Smooth muscle cell (in vitro differentiated cells): ENCODE measurements around the gene CASKIN1. TPM values are rescaled to one million over a fixed set of nuclear protein-coding genes. Genes with fewer than 3 reads are reported as not detected.

ENCODE experiments used
- DNase-seq: peaks from one replicate; lab custom pipeline; 2025; ENCODE audit not compliant: unreplicated experiment; lab: John Stamatoyannopoulos, UW
- H2AFZ ChIP-seq: fragments of 200-600 bp; sonication (generic); 2 replicates; pipeline ENCODE4 v1.6.0; 2016; ENCODE audit warnings: antibody characterized with exemption, low read depth, mild to moderate bottlenecking
- H3F3A ChIP-seq: fragments of 200-600 bp; sonication (generic); 2 replicates; pipeline ENCODE4 v1.6.0; 2017; ENCODE audit warnings: antibody characterized with exemption, low read depth
- H3K27ac ChIP-seq: fragments of 200-600 bp; sonication (generic); 2 replicates; pipeline ENCODE4 v1.5.1; 2016; ENCODE audit warnings: low read depth, mild to moderate bottlenecking
- H3K27me3 ChIP-seq: fragments of 200-600 bp; sonication (generic); 2 replicates; pipeline ENCODE4 v1.6.1; 2016; ENCODE audit warnings: low read depth, mild to moderate bottlenecking
- H3K36me3 ChIP-seq: fragments of 200-600 bp; sonication (generic); 2 replicates; pipeline ENCODE4 v1.5.1; 2016; ENCODE audit warnings: low read depth
- H3K4me1 ChIP-seq: fragments of 200-600 bp; sonication (generic); 2 replicates; pipeline ENCODE4 v1.5.1; 2016; ENCODE audit warnings: low read depth
- H3K4me2 ChIP-seq: fragments of 200-600 bp; sonication (generic); 2 replicates; pipeline ENCODE4 v1.6.0; 2016; ENCODE audit warnings: mild to moderate bottlenecking
- H3K4me3 ChIP-seq: fragments of 200-600 bp; sonication (generic); 2 replicates; pipeline ENCODE4 v1.5.1; 2016; ENCODE audit warnings: mild to moderate bottlenecking
- H3K79me2 ChIP-seq: fragments of 200-600 bp; sonication (generic); 2 replicates; pipeline ENCODE4 v1.6.0; 2016; ENCODE audit warnings: low read depth, mild to moderate bottlenecking
- H3K9ac ChIP-seq: fragments of 200-600 bp; sonication (generic); 2 replicates; pipeline ENCODE4 v1.6.0; 2016; ENCODE audit warnings: low read depth
- H3K9me3 ChIP-seq: fragments of 200-600 bp; sonication (generic); replicated peaks from 2 replicates; pipeline ENCODE4 v1.5.1; 2016; ENCODE audit warnings: low read depth
- H4K20me1 ChIP-seq: fragments of 200-600 bp; sonication (generic); 2 replicates; pipeline ENCODE4 v1.6.0; 2016; ENCODE audit warnings: low read depth
- WGBS: methylation state at CpG from one replicate; pipeline ENCODE4 v1.1.7; 2016; ENCODE audit warnings: low lambda C conversion rate; 5-methylcytosine and 5-hydroxymethylcytosine counted together
- polyA plus RNA-seq: library from polyadenylated mRNA; unstranded; fragments of >200 nt; fragmentation: Nextera tagmentation; extraction: Ambion mirVana; gene quantifications from 2 replicates; pipeline ENCODE4 v1.2.1, GENCODE V29; 2016
- total RNA-seq: library from RNA; depleted of rRNA; stranded (reverse); fragments of >200 nt; gene quantifications from 2 replicates; pipeline ENCODE4 v1.2.3, GENCODE V29; 2014
- TF ChIP-seq, protein P1 (sequence below): fragments of 200-600 bp; sonication (generic); IDR thresholded peaks from 2 replicates; pipeline ENCODE4 v1.5.1; 2017; ENCODE audit warnings: borderline replicate concordance, mild to moderate bottlenecking, antibody characterized with exemption; ENCODE audit not compliant: insufficient read depth, poor library complexity, severe bottlenecking

The CASKIN1 gene
- total and polyA plus RNA-seq, 2 experiments from 2014 or later = 0.09 to 0.45 TPM

DNA sequence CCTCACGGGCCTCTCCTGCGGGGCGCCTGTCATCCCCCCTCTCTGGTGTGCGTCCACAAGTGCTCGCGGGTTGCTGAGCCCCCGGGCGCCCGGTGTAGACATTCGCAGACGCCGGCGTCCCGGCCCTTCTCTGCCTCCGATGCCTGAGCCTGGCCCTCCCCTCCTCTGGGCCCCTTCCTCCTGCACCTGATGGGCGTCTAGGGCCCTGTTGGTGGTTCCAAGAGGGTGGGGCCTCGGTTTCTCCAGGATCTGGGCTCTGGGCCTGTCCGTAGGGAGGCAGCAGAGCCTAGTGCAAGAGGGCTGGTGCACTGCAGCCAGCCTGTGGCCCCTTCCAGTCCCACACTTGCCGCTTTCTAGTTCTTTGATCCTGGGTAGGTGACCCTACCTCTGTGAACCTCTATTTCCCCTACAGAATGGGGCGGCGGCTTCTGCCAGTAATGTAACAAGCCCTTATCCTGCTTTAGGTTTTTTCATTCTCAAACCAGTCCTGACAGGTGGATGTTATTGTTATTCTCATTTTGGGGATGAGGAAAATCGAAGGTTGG lies 27.6 kb upstream of the CASKIN1 start:
- peak overlapping the region; percentile 79 for H3K27ac ChIP-seq
- peak overlapping the region; percentile 95 for H3K9ac ChIP-seq
- no peaks in the 10 kb centered on the region for H3K27me3 ChIP-seq
- H3K4me2 ChIP-seq = peak overlapping the region; percentile 95
- 10% methylated on average over 21 of the region's 22 CpGs for WGBS
- H3K36me3 ChIP-seq = no peaks in the 10 kb centered on the region
- H3F3A ChIP-seq = no peaks in the 10 kb centered on the region
- H2AFZ ChIP-seq = peak overlapping the region; percentile 84
- H3K4me3 ChIP-seq = peak overlapping the region; percentile 96
- TF ChIP-seq, protein P1, sequence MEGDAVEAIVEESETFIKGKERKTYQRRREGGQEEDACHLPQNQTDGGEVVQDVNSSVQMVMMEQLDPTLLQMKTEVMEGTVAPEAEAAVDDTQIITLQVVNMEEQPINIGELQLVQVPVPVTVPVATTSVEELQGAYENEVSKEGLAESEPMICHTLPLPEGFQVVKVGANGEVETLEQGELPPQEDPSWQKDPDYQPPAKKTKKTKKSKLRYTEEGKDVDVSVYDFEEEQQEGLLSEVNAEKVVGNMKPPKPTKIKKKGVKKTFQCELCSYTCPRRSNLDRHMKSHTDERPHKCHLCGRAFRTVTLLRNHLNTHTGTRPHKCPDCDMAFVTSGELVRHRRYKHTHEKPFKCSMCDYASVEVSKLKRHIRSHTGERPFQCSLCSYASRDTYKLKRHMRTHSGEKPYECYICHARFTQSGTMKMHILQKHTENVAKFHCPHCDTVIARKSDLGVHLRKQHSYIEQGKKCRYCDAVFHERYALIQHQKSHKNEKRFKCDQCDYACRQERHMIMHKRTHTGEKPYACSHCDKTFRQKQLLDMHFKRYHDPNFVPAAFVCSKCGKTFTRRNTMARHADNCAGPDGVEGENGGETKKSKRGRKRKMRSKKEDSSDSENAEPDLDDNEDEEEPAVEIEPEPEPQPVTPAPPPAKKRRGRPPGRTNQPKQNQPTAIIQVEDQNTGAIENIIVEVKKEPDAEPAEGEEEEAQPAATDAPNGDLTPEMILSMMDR = peak; percentile 5
- peaks cover 6% of the 10 kb centered on the region for H3K4me1 ChIP-seq
- no peaks in the 10 kb centered on the region for H3K9me3 ChIP-seq
- DNase-seq = peak; percentile 42
- H4K20me1 ChIP-seq = peaks cover 44% of the 10 kb centered on the region
- H3K79me2 ChIP-seq = peaks cover 50% of the 10 kb centered on the region

GRCh38 chr16:2223221-2223941 lies 27.0 kb upstream of the CASKIN1 start, which contains the start of gene E4F1:
Gene E4F1 (plus strand): TSS chr16:2223591. CDS start chr16:2223614, 23 bp downstream.
- peak; percentile 94 for DNase-seq
- peak within 1 kb of the TSS; percentile 95 for H3K4me2 ChIP-seq
- peaks cover 47% of the 10 kb centered on the region for H3K79me2 ChIP-seq
- H3F3A ChIP-seq = no peaks in the 10 kb centered on the region
- TF ChIP-seq, protein P1 = no peak
- peak within 1 kb of the TSS; percentile 96 for H3K4me3 ChIP-seq
- no peaks in the 10 kb centered on the region for H3K9me3 ChIP-seq
- H3K27ac ChIP-seq = peak within 1 kb of the TSS; percentile 79
- peak within 1 kb of the TSS; percentile 95 for H3K9ac ChIP-seq
- peaks cover 38% of the 10 kb centered on the region for H4K20me1 ChIP-seq
- H3K27me3 ChIP-seq = no peaks in the 10 kb centered on the region
- no peaks in the 10 kb centered on the region for H3K36me3 ChIP-seq
- peak within 1 kb of the TSS; percentile 84 for H2AFZ ChIP-seq
- WGBS = 1% methylated on average over 74 of the region's 82 CpGs
- peaks cover 6% of the 10 kb centered on the region for H3K4me1 ChIP-seq

- peaks cover 15% of the 10 kb centered on the region for H4K20me1 ChIP-seq
- no peak for DNase-seq
- H3K9me3 ChIP-seq = no peaks in the 10 kb centered on the region
- H3F3A ChIP-seq = no peaks in the 10 kb centered on the region
- H3K4me1 ChIP-seq = peaks cover 13% of the 10 kb centered on the region
- peaks cover 19% of the 10 kb centered on the region for H3K79me2 ChIP-seq
- H3K4me3 ChIP-seq = no peak overlapping the region
- H3K4me2 ChIP-seq = peak overlapping the region; percentile 94
- no peaks in the 10 kb centered on the region for H3K27me3 ChIP-seq
- no peak overlapping the region for H3K9ac ChIP-seq
- no peak overlapping the region for H2AFZ ChIP-seq
- H3K27ac ChIP-seq = peak overlapping the region; percentile 96
- no peaks in the 10 kb centered on the region for H3K36me3 ChIP-seq
- 100% methylated on average over 4 of the region's 4 CpGs for WGBS
- TF ChIP-seq, protein P1 = no peak
These were observed 19.9 kb upstream of the CASKIN1 start for GRCh38 chr16:2216330-2216729.

DNA sequence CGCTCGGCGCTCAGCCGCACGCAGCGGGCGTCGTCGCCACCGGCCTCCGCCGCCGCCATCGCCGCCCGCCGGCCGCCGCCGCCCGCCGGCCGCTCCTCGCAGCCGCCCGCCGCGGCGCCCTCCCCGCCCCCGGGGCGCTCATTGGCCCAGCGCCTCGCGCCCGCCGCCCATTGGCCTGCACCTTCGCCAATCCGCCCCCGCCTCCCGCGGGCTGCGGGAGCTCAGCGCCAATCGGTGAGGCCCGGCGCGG lies 18.2 kb upstream of the CASKIN1 start, which contains the start of gene PGP:
TSS of gene PGP (minus strand) at position 122 of the 250 bp plus-strand sequence. CDS start at position 59, 63 bp downstream.
- TF ChIP-seq, protein P1 = no peak
- peak within 1 kb of the TSS; percentile 90 for H2AFZ ChIP-seq
- no peaks in the 10 kb centered on the region for H3K36me3 ChIP-seq
- H3K27me3 ChIP-seq = no peaks in the 10 kb centered on the region
- H3K79me2 ChIP-seq = peaks cover 19% of the 10 kb centered on the region
- H3K4me1 ChIP-seq = peaks cover 13% of the 10 kb centered on the region
- peak within 1 kb of the TSS; percentile 99 for H3K4me2 ChIP-seq
- peaks cover 15% of the 10 kb centered on the region for H4K20me1 ChIP-seq
- peak within 1 kb of the TSS; percentile 90 for H3K4me3 ChIP-seq
- under 1% methylated on average over 17 of the region's 48 CpGs for WGBS
- peak within 1 kb of the TSS; percentile 96 for H3K27ac ChIP-seq
- no peak for DNase-seq
- H3K9ac ChIP-seq = peak within 1 kb of the TSS; percentile 89
- H3K9me3 ChIP-seq = no peaks in the 10 kb centered on the region
- no peaks in the 10 kb centered on the region for H3F3A ChIP-seq
